ENCODE data around the gene RET.

GRCh38 chr10:43078986-43079273, 2.1 kb downstream of the RET start:
- TF ChIP-seq CTCF (IDR thresholded peaks at IDR 0.05) = peak in 1 of 6 experiments; percentile 21
- no peak for TF ChIP-seq POLR2A (IDR thresholded peaks at IDR 0.05)

Data from thyroid gland (tissue), 4 donors.